Measurements from ENCODE around the gene SRPK2. TPM values are rescaled to one million over a fixed set of nuclear protein-coding genes. Genes with fewer than 3 reads are reported as not detected.

Gene SRPK2
- total RNA-seq, 1 experiment from 2014 or later: 21.6 TPM

- no peak overlapping the region for H3K9ac ChIP-seq (ENCODE audit: low read length)
- no peaks in the 10 kb centered on the region for H3K36me3 ChIP-seq (ENCODE audit: low read depth, low read length)
- H3K27ac ChIP-seq (ENCODE audit: low read length): no peak overlapping the region
- no peaks in the 10 kb centered on the region for H3K27me3 ChIP-seq (ENCODE audit: low read length)
- no peaks in the 10 kb centered on the region for H3K9me2 ChIP-seq (replicated peaks; ENCODE audit: low read length)
- H3F3A ChIP-seq (ENCODE audit: low read length, unreplicated experiment): no peaks in the 10 kb centered on the region
- H3K9me3 ChIP-seq (ENCODE audit: low read length): no peaks in the 10 kb centered on the region
- no peak overlapping the region for H3K4me2 ChIP-seq (ENCODE audit: low read length)
- H3K79me2 ChIP-seq (ENCODE audit: low read length): peaks cover 12% of the 10 kb centered on the region; the same call in 1 of the 2 replicates
- TF ChIP-seq EZH2 (IDR thresholded peaks at IDR 0.05; ENCODE audit: low read length, unreplicated experiment): no peak
- no peak for TF ChIP-seq EZH2phosphoT487 (IDR thresholded peaks at IDR 0.05; ENCODE audit: borderline replicate concordance, low read length)
- no peak for TF ChIP-seq CTCF (conservative IDR thresholded peaks at IDR 0.05; ENCODE audit: low read depth, low read length)
- peaks cover 5% of the 10 kb centered on the region; the same call in 1 of the 2 replicates for H4K20me1 ChIP-seq (ENCODE audit: low read length)
- no peak overlapping the region for H3K4me3 ChIP-seq (ENCODE audit: low read length)
- intact Hi-C loops (cut with micrococcal nuclease): no loop called here
- BruUV-seq (replicated peaks): no TSS peak
- H2AFZ ChIP-seq (ENCODE audit: low read length): no peak overlapping the region
- POLR2A ChIA-PET (ENCODE audit: unreplicated experiment): no interaction called here
- DNase-seq (no peak), ATAC-seq (no peak)
- no peaks in the 10 kb centered on the region for H3K4me1 ChIP-seq (ENCODE audit: insufficient read depth, low read length)
- CTCF ChIA-PET: no interaction called here
Measured at GRCh38 chr7:105180002-105180401, 208.7 kb downstream of the SRPK2 start.

GRCh38 chr7:105178928-105179541 lies 209.7 kb downstream of the SRPK2 start:
- ChIA-PET POLR2A (ENCODE audit: unreplicated experiment) (no interaction called here), CTCF (no interaction called here)
- no peak; the same call in 1 of the 2 replicates for ATAC-seq

More at GRCh38 chr7:105178928-105179541, 209.7 kb downstream of the SRPK2 start:
- Histone ChIP-seq H3K9ac (ENCODE audit: low read length) (no peak overlapping the region), H3F3A (ENCODE audit: low read length, unreplicated experiment) (no peaks in the 10 kb centered on the region), H3K4me2 (ENCODE audit: low read length) (no peak overlapping the region), H3K36me3 (ENCODE audit: low read depth, low read length) (no peaks in the 10 kb centered on the region), H3K4me3 (ENCODE audit: low read length) (no peak overlapping the region), H3K79me2 (ENCODE audit: low read length) (peaks cover 12% of the 10 kb centered on the region; the same call in 1 of the 2 replicates), H2AFZ (ENCODE audit: low read length) (no peak overlapping the region), H3K27ac (ENCODE audit: low read length) (no peak overlapping the region), H3K9me3 (ENCODE audit: low read length) (no peaks in the 10 kb centered on the region), H3K9me2 (replicated peaks; ENCODE audit: low read length) (no peaks in the 10 kb centered on the region), H4K20me1 (ENCODE audit: low read length) (peaks cover 5% of the 10 kb centered on the region; the same call in 1 of the 2 replicates), H3K27me3 (ENCODE audit: low read length) (no peaks in the 10 kb centered on the region), H3K4me1 (ENCODE audit: insufficient read depth, low read length) (no peaks in the 10 kb centered on the region)
- intact Hi-C loops (cut with micrococcal nuclease): no loop called here
- no peak for TF ChIP-seq EZH2phosphoT487 (IDR thresholded peaks at IDR 0.05; ENCODE audit: borderline replicate concordance, low read length)
- TF ChIP-seq CTCF (conservative IDR thresholded peaks at IDR 0.05; ENCODE audit: low read depth, low read length): no peak
- TF ChIP-seq EZH2 (IDR thresholded peaks at IDR 0.05; ENCODE audit: low read length, unreplicated experiment): no peak
- no peak for DNase-seq
- no TSS peak for BruUV-seq (replicated peaks)

All from PC-3 (cell line).